HepG2 (cell line): Measurements from ENCODE around the gene S100A8. TPM values are rescaled to one million over a fixed set of nuclear protein-coding genes. Genes with fewer than 3 reads are reported as not detected.
A peak's percentile ranks its signal among the peaks of the same experiment; 100 is the strongest.

Experiments used
- ATAC-seq: fragments of 200-7000 bp; cut with Tn5 transposase; 3 replicates; pipeline ENCODE4 v1.9.1; 2020; ENCODE audit warnings: mild to moderate bottlenecking, moderate library complexity
- BruUV-seq: library from RNA; stranded (reverse); fragments of 400-500 nt; replicated peaks from 2 replicates; lab custom pipeline; 2021; lab: Mats Ljungman, UMichigan
- CTCF ChIA-PET: fragments of 300-600 bp; formaldehyde crosslinking; extraction: SDS; loops from one replicate; lab custom pipeline; 2021; ENCODE audit warnings: low total read pairs, inconsistent platforms, low intra/inter-chr PET ratio; lab: Yijun Ruan, JAX
- POLR2A ChIA-PET: fragments of 350-600 bp; sonication (Branson Sonifier 250); formaldehyde crosslinking; loops from one replicate; lab custom pipeline; 2020; ENCODE audit warnings: antibody characterized with exemption, inconsistent platforms; lab: Yijun Ruan, JAX
- DNase-seq: peaks from one replicate; pipeline ENCODE4 v3.0.0-alpha.2; 2015; ENCODE audit warnings: low spot score
- FAIRE-seq: peaks from 3 replicates; lab custom pipeline; 2011; peaks lifted over from hg19 to GRCh38; lab: Jason Lieb, UNC
- H2AFZ ChIP-seq: one replicate; pipeline ENCODE4 v1.6.1; 2011; ENCODE audit warnings: low read length, inconsistent platforms
- H3K27ac ChIP-seq: fragments of 300-600 bp; 3 replicates; pipeline ENCODE4 v1.8.0; 2011; ENCODE audit warnings: mixed run types, mild to moderate bottlenecking, mixed read lengths, low read length, inconsistent platforms; ENCODE audit not compliant: insufficient read depth; ENCODE audit errors: extremely low read length
- H3K27me3 ChIP-seq, 2 experiments: fragments of 200-600 bp in 1 of 2; 2 replicates in 1 of 2; 3 replicates in 1 of 2; pipeline versions ENCODE4 v1.6.0 to v1.8.0; 2011; ENCODE audit warnings: low read length in 2 of 2, mild to moderate bottlenecking in 2 of 2, moderate library complexity in 2 of 2, inconsistent platforms in 1 of 2; ENCODE audit not compliant: insufficient read depth in 2 of 2, control insufficient read depth in 1 of 2
- H3K36me3 ChIP-seq, 2 experiments: fragments of 200-600 bp in 1 of 2; replicated peaks in 1 of 2; 2 replicates in 1 of 2; 3 replicates in 1 of 2; pipeline versions ENCODE4 v1.5.1 to v1.8.0; 2011; ENCODE audit warnings: low read length in 2 of 2, inconsistent platforms in 1 of 2; ENCODE audit not compliant: insufficient read depth in 2 of 2, control insufficient read depth in 1 of 2
- H3K4me1 ChIP-seq: 2 replicates; pipeline ENCODE4 v1.5.1; 2012; ENCODE audit warnings: low read length, inconsistent platforms; ENCODE audit not compliant: insufficient read depth
- H3K4me2 ChIP-seq: 2 replicates; pipeline ENCODE4 v1.6.0; 2011; ENCODE audit warnings: low read depth, low read length, inconsistent platforms
- H3K4me3 ChIP-seq, 3 experiments: fragments of 200-600 bp in 1 of 3; sonication (generic), shearing (Covaris generic) in 1 of 3; replicated peaks in 1 of 3; 2 replicates each; pipeline ENCODE4 v1.5.1; 2011 to 2016; ENCODE audit warnings: low read length in 3 of 3, inconsistent platforms in 2 of 3, low read depth in 2 of 3, mild to moderate bottlenecking in 2 of 3, control low read depth in 1 of 3, mixed read lengths in 1 of 3; ENCODE audit not compliant: insufficient read depth in 1 of 3
- H3K79me2 ChIP-seq: one replicate; pipeline ENCODE4 v1.6.1; 2011; ENCODE audit warnings: low read length, inconsistent platforms; ENCODE audit not compliant: insufficient read depth
- H3K9ac ChIP-seq: 2 replicates; pipeline ENCODE4 v1.6.0; 2011; ENCODE audit warnings: mild to moderate bottlenecking, low read depth, low read length, inconsistent platforms; ENCODE audit not compliant: insufficient read depth
- H3K9me3 ChIP-seq: 2 replicates; pipeline ENCODE4 v1.5.1; 2012; ENCODE audit warnings: mild to moderate bottlenecking, low read length
- H4K20me1 ChIP-seq: 2 replicates; pipeline ENCODE4 v1.6.0; 2011; ENCODE audit warnings: inconsistent platforms, mild to moderate bottlenecking, low read length, moderate library complexity; ENCODE audit not compliant: insufficient read depth
- CEBPB ChIP-seq: IDR thresholded peaks from 2 replicates; pipeline ENCODE4 v1.6.1; 2011; ENCODE audit warnings: low read depth, low read length, improper control_type of control experiment, borderline replicate concordance
- CEBPG ChIP-seq: IDR thresholded peaks from 2 replicates; pipeline ENCODE4 v1.6.1; 2016
- ETV5 ChIP-seq: IDR thresholded peaks from 2 replicates; pipeline ENCODE4 v1.6.1; 2018; ENCODE audit warnings: missing biosample characterization, missing genetic modification reagents, inconsistent platforms, borderline replicate concordance
- GABPB1 ChIP-seq: IDR thresholded peaks from 2 replicates; pipeline ENCODE4 v1.6.1; 2016; ENCODE audit warnings: mild to moderate bottlenecking, missing genetic modification reagents, moderate library complexity, missing compliant biosample characterization
- NFE2L2 ChIP-seq: fragments of 150-350 bp; IDR thresholded peaks from 2 replicates; pipeline ENCODE4 v1.6.1; 2014; ENCODE audit warnings: low read length
- ZNF550 ChIP-seq: sonication (generic); formaldehyde crosslinking; IDR thresholded peaks from 2 replicates; pipeline ENCODE4 v1.4.0; 2020; ENCODE audit warnings: mild to moderate bottlenecking, missing genetic modification reagents, borderline replicate concordance
- WGBS: methylation state at CpG from one replicate; pipeline ENCODE4 v1.1.6; 2017; ENCODE audit warnings: low lambda C conversion rate; 5-methylcytosine and 5-hydroxymethylcytosine counted together
- in situ Hi-C: cut with HindIII; loops from 2 replicates; pipeline ENCODE4 v1.10.0; 2017; ENCODE audit warnings: low pct_unique_long_range_greater_than_20kb; ENCODE audit not compliant: extremely low pct_ligation_motif_present
- intact Hi-C: fragments of 100-400 bp; cut with micrococcal nuclease; formaldehyde crosslinking; loops from one replicate; pipeline ENCODE4 v1.10.0; 2022; ENCODE audit not compliant: unreplicated experiment
- polyA plus RNA-seq, 8 experiments: library from polyadenylated mRNA; depleted of rRNA in 3 of 8; stranded (reverse) in 7 of 8; unstranded in 1 of 8; fragments of >200 nt; fragmentation: Illumina TruSeq in 4 of 8; extraction: Trizol in 4 of 8; gene quantifications; 2 replicates each; pipeline versions ENCODE4 v1.2.1 to v1.2.3, GENCODE V29; 2011 to 2016; ENCODE audit warnings: low read depth in 4 of 8, missing spikeins in 1 of 8, mixed read lengths in 1 of 8; ENCODE audit not compliant: insufficient read depth in 1 of 8
- total RNA-seq, 5 experiments: library from RNA; depleted of rRNA; stranded (reverse); fragments of >200 nt; fragmentation: Illumina TruSeq; extraction: Trizol; gene quantifications; 2 replicates each; pipeline ENCODE4 v1.2.3, GENCODE V29; 2016; ENCODE audit warnings: low read depth in 1 of 5
- TF ChIP-seq, protein P1 (sequence below): sonication (generic); formaldehyde crosslinking; IDR thresholded peaks from 2 replicates; pipeline ENCODE4 v1.4.0; 2020; ENCODE audit warnings: missing genetic modification reagents
- TF ChIP-seq, protein P2 (sequence below): sonication (generic); formaldehyde crosslinking; IDR thresholded peaks from 2 replicates; pipeline ENCODE4 v1.4.0; 2020; ENCODE audit warnings: missing genetic modification reagents, borderline replicate concordance

Gene S100A8
- total and polyA plus RNA-seq, 2 of the 13 experiments (the other 11 are each of a cell fraction or from before 2014, with no cell fraction given), result not detected

DNA sequence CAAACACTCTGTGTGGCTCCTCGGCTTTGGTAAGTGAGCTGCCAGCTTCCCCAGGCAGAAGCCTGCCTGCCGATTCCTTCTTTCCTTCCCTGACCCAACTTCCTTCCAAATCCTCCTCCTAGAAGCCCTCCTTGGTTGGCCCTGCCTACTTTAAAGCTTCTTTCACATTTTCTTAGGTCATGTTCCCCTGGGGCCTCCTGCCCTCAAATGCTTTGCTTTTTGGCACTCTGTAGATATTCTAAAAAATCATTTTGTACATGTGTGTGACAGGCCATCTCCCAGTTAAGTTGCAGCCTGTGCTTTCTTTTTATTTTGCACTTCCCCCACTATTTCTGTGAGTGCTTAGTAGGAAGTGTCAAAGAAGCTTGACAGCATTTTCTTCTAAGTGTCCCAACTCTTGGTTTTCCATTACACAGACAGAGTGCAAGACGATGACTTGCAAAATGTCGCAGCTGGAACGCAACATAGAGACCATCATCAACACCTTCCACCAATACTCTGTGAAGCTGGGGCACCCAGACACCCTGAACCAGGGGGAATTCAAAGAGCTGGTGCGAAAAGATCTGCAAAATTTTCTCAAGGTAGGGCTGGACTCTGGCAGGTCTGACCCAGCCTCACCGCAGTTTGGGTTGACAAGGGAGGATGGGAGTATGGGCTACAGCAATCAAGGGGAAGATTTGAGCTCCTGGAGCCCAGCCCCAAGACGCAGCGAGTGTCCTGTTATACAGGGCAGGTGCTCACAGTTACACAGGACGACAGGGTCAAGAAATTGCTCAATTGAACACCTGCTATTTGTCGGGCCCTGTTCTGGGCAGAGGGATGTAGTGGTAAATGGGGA, 32.8 kb downstream of the S100A8 start, which contains the start of gene S100A9:
Gene S100A9 (plus strand): TSS at position 2 of the 838 bp plus-strand sequence. CDS start 430 bp downstream, at position 432.
- FAIRE-seq (no peak), DNase-seq (no peak), ATAC-seq (no peak)
- WGBS, result 8% methylated on average over 8 of the region's 11 CpGs
- 0 out of 2 replicates have a peak, but pooled peaks cover 5% of the 10 kb centered on the region for H3K4me1 ChIP-seq
- H2AFZ ChIP-seq, result no peak within 1 kb of the TSS
- H3K9ac ChIP-seq, result no peak within 1 kb of the TSS
- no peak within 1 kb of the TSS for H3K4me3 ChIP-seq
- TF ChIP-seq ZNF550 (no peak), NFE2L2 (peak; percentile 75)
- POLR2A ChIA-PET, result no interaction called here
- CTCF ChIA-PET, result no interaction called here
- in situ Hi-C loops, result no loop called here
- no peaks in the 10 kb centered on the region for H3K79me2 ChIP-seq
- no peaks in the 10 kb centered on the region for H3K9me3 ChIP-seq
- H3K36me3 ChIP-seq, result no peaks in the 10 kb centered on the region
- no peak within 1 kb of the TSS for H3K27ac ChIP-seq
- no TSS peak for BruUV-seq
- H3K27me3 ChIP-seq, result no peaks in the 10 kb centered on the region; a peak in 1 of 5 replicates
- intact Hi-C loops, result no loop called here
- H3K4me2 ChIP-seq, result no peak within 1 kb of the TSS
- H4K20me1 ChIP-seq, result no peaks in the 10 kb centered on the region

DNA sequence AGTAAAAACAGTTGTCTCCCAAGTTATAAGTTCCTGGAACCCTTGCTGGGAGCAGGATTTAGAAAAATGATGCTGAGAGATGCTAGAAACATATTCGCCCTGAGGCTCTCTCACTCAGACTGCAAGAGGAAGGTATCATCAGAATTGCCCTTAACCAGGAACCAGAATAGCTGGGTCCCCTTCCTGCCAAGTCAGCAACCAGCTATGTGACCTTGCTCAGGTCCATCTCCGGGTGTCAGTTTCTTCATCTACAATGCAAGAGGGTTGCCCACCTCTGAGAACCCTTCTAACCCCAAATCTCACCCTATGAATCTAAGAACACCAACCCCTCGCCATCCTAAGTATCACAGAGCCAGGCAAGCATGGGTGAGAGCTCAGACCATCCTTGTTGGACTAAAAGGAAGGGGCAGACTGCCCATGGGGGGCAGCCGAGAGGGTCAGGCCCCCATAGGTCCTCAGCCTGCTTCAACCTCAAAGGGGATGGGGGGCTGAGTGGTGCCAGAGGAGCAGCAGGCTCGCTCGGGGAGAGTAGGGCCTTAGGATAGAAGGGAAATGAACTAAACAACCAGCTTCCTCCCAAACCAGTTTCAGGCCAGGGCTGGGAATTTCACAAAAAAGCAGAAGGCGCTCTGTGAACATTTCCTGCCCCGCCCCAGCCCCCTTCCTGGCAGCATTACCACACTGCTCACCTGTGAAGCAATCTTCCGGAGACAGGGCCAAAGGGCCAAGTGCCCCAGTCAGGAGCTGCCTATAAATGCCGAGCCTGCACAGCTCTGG, 33.6 kb downstream of the S100A8 start:
- Histone ChIP-seq H4K20me1 (peaks cover 5% of the 10 kb centered on the region), H3K27ac (no peak overlapping the region), H3K79me2 (no peaks in the 10 kb centered on the region), H3K27me3 (no peaks in the 10 kb centered on the region; a peak in 1 of 5 replicates), H3K9ac (no peak overlapping the region), H2AFZ (no peak overlapping the region), H3K4me1 (0 out of 2 replicates have a peak, but pooled peaks cover 5% of the 10 kb centered on the region), H3K4me2 (no peak overlapping the region), H3K4me3 (no peak overlapping the region), H3K9me3 (no peaks in the 10 kb centered on the region), H3K36me3 (no peaks in the 10 kb centered on the region)
- no peak for FAIRE-seq
- BruUV-seq, result no TSS peak
- TF ChIP-seq ETV5 (CRISPR knock-in tag) (peak; percentile 40; the same call in 1 of the 2 replicates), GABPB1 (CRISPR knock-in tag) (0 out of 2 replicates have a peak, but pooled peaks have one; percentile 35), CEBPG (CRISPR knock-in tag) (peak; percentile 62), CEBPB (peak; percentile 70; the same call in 1 of the 2 replicates)
- TF ChIP-seq, protein P1, sequence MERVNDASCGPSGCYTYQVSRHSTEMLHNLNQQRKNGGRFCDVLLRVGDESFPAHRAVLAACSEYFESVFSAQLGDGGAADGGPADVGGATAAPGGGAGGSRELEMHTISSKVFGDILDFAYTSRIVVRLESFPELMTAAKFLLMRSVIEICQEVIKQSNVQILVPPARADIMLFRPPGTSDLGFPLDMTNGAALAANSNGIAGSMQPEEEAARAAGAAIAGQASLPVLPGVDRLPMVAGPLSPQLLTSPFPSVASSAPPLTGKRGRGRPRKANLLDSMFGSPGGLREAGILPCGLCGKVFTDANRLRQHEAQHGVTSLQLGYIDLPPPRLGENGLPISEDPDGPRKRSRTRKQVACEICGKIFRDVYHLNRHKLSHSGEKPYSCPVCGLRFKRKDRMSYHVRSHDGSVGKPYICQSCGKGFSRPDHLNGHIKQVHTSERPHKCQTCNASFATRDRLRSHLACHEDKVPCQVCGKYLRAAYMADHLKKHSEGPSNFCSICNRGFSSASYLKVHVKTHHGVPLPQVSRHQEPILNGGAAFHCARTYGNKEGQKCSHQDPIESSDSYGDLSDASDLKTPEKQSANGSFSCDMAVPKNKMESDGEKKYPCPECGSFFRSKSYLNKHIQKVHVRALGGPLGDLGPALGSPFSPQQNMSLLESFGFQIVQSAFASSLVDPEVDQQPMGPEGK (CRISPR knock-in tag), result peak; percentile 30; the same call in 1 of the 2 replicates
- TF ChIP-seq, protein P2, sequence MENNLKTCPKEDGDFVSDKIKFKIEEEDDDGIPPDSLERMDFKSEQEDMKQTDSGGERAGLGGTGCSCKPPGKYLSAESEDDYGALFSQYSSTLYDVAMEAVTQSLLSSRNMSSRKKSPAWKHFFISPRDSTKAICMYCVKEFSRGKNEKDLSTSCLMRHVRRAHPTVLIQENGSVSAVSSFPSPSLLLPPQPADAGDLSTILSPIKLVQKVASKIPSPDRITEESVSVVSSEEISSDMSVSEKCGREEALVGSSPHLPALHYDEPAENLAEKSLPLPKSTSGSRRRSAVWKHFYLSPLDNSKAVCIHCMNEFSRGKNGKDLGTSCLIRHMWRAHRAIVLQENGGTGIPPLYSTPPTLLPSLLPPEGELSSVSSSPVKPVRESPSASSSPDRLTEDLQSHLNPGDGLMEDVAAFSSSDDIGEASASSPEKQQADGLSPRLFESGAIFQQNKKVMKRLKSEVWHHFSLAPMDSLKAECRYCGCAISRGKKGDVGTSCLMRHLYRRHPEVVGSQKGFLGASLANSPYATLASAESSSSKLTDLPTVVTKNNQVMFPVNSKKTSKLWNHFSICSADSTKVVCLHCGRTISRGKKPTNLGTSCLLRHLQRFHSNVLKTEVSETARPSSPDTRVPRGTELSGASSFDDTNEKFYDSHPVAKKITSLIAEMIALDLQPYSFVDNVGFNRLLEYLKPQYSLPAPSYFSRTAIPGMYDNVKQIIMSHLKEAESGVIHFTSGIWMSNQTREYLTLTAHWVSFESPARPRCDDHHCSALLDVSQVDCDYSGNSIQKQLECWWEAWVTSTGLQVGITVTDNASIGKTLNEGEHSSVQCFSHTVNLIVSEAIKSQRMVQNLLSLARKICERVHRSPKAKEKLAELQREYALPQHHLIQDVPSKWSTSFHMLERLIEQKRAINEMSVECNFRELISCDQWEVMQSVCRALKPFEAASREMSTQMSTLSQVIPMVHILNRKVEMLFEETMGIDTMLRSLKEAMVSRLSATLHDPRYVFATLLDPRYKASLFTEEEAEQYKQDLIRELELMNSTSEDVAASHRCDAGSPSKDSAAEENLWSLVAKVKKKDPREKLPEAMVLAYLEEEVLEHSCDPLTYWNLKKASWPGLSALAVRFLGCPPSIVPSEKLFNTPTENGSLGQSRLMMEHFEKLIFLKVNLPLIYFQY (CRISPR knock-in tag), result no peak
- 4% methylated on average over 5 of the region's 10 CpGs for WGBS
- ChIA-PET CTCF (no interaction called here), POLR2A (no interaction called here)
- DNase-seq, result peak; percentile 12
- peak; percentile 64 for ATAC-seq
- in situ Hi-C loops, result no loop called here
- intact Hi-C loops, result no loop called here
